ENCODE measurements around the gene SLC9B2. TPM values are rescaled to one million over a fixed set of nuclear protein-coding genes. Genes with fewer than 3 reads are reported as not detected.

The SLC9B2 gene
- total RNA-seq, 6 experiments from 2014 or later, result 15.4 to 22.0 (median 17.5) TPM

GRCh38 chr4:103108542-103108941, 32.0 kb upstream of the SLC9B2 start:
- H3K27me3 Mint-ChIP-seq (ENCODE audit: insufficient read depth), result no peaks in the 10 kb centered on the region
- H3K9me3 Mint-ChIP-seq, result no peaks in the 10 kb centered on the region
- H3K27ac Mint-ChIP-seq, result no peak overlapping the region
- no peak for DNase-seq
- H3K36me3 Mint-ChIP-seq (ENCODE audit: low read depth), result peaks cover 18% of the 10 kb centered on the region; the same call in 1 of the 2 replicates
- TF ChIP-seq CTCF (IDR thresholded peaks at IDR 0.05), result no peak
- peaks cover 27% of the 10 kb centered on the region for H3K4me1 Mint-ChIP-seq (ENCODE audit: low read depth)
- H3K4me3 Mint-ChIP-seq, result no peak overlapping the region

- DNase-seq, result peak; percentile 5
- H3K27ac Mint-ChIP-seq, result peak overlapping the region; percentile 75
- peaks cover 12% of the 10 kb centered on the region; the same call in 1 of the 2 replicates for H3K36me3 Mint-ChIP-seq (ENCODE audit: low read depth)
- peak overlapping the region; percentile 43; the same call in 1 of the 2 replicates for H3K4me3 Mint-ChIP-seq
- H3K27me3 Mint-ChIP-seq (ENCODE audit: insufficient read depth), result no peaks in the 10 kb centered on the region
- H3K9me3 Mint-ChIP-seq, result no peaks in the 10 kb centered on the region
- TF ChIP-seq CTCF (IDR thresholded peaks at IDR 0.05), result no peak
- peaks cover 29% of the 10 kb centered on the region for H3K4me1 Mint-ChIP-seq (ENCODE audit: low read depth)
Measured at GRCh38 chr4:103105558-103106356, 29.2 kb upstream of the SLC9B2 start.

- peaks cover 12% of the 10 kb centered on the region; the same call in 1 of the 2 replicates for H3K36me3 Mint-ChIP-seq (ENCODE audit: low read depth)
- H3K27me3 Mint-ChIP-seq (ENCODE audit: insufficient read depth), result no peaks in the 10 kb centered on the region
- DNase-seq, result no peak
- H3K9me3 Mint-ChIP-seq, result no peaks in the 10 kb centered on the region
- no peak overlapping the region for H3K27ac Mint-ChIP-seq
- H3K4me1 Mint-ChIP-seq (ENCODE audit: low read depth), result peaks cover 38% of the 10 kb centered on the region
- H3K4me3 Mint-ChIP-seq, result no peak overlapping the region
- no peak for TF ChIP-seq CTCF (IDR thresholded peaks at IDR 0.05)
Measured at GRCh38 chr4:103104886-103105285, 28.3 kb upstream of the SLC9B2 start.

GRCh38 chr4:103100691-103101090, 24.1 kb upstream of the SLC9B2 start:
- H3K27ac Mint-ChIP-seq, result no peak overlapping the region
- no peak overlapping the region for H3K4me3 Mint-ChIP-seq
- no peaks in the 10 kb centered on the region for H3K9me3 Mint-ChIP-seq
- no peak for DNase-seq
- H3K4me1 Mint-ChIP-seq (ENCODE audit: low read depth), result peaks cover 46% of the 10 kb centered on the region
- no peaks in the 10 kb centered on the region for H3K36me3 Mint-ChIP-seq (ENCODE audit: low read depth)
- no peaks in the 10 kb centered on the region for H3K27me3 Mint-ChIP-seq (ENCODE audit: insufficient read depth)
- TF ChIP-seq CTCF (IDR thresholded peaks at IDR 0.05), result no peak

- TF ChIP-seq CTCF (IDR thresholded peaks at IDR 0.05), result peak; percentile 91
- DNase-seq, result peak; percentile 96
- H3K4me1 Mint-ChIP-seq (ENCODE audit: low read depth), result peaks cover 38% of the 10 kb centered on the region
- H3K27me3 Mint-ChIP-seq (ENCODE audit: insufficient read depth), result no peaks in the 10 kb centered on the region
- peak within 1 kb of the TSS; percentile 92 for H3K27ac Mint-ChIP-seq
- H3K36me3 Mint-ChIP-seq (ENCODE audit: low read depth), result no peaks in the 10 kb centered on the region
- H3K4me3 Mint-ChIP-seq, result peak within 1 kb of the TSS; percentile 92
- no peaks in the 10 kb centered on the region for H3K9me3 Mint-ChIP-seq
Measured at GRCh38 chr4:103099691-103100392, 23.3 kb upstream of the SLC9B2 start, which contains the start of gene BDH2. Gene BDH2, minus strand, starts transcription at chr4:103099834. Its CDS starts 3,580 bp downstream, at chr4:103096254.
